NCI-H2107 (cell line): ENCODE measurements around the gene KIF21A.
"Not testable (repeated sequence)": the region's sequence is repeated elsewhere in the genome, so short reads cannot be mapped to it uniquely, and the experiment has no call there.

Source experiments
- DNase-seq: peaks from one replicate; lab custom pipeline; 2025; lab: John Stamatoyannopoulos, UW

The KIF21A gene

DNA sequence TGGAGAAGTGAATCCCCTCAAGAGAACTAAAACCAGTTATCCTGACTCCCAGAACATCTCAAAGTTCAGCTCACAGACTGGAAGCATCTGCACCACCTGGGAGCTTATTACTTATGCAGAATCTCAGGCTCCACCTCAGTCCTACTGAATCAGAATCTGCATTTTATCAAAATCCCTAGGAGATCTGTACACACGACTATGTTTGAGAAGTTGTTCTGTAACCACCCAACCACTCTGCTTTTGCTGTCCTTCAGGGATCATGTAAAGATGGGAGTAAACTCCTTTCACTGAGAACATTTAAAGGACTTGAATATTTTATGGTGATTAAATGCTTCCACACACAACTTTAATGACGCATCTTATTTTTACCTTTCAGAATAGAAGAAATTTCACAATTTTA, 98.0 kb downstream of the KIF21A start:
- DNase-seq: no peak

DNA sequence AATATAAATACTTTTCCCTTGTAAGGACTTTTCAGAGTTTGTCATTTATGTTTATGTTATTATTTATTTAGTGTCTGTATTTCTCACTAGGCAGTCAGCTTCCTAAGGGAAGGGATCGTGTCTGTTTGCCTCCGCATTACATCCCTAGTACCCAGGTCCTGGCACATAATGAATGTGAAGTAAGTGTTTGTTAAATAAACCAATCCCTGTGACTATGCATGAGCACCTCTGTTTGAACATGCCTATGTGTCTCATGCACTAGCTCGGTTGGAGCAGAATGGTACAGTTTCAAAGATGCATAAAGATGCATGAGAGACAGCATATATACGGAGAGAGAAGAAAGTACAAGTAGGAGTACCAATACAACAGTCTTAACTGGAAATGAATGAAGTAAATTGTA, 99.3 kb downstream of the KIF21A start:
- DNase-seq: no peak

DNA sequence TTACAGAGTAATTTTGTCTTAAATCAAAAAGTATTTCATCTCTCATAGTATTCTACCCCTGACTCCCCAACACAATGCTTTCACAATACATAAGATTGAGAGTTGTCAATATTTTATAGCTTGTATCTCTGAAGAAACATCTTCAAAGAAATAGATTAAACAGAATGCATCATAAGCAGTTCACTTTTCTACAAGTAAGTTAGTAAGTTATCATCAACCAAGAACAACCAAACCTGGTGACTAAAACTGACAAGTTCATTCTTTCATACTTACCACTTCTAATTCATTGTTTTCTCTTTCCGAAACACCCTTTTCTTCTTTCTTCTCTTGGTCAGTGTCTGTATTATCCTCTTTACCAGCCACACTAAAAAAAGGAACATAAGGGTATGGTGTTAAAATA, 101.2 kb downstream of the KIF21A start:
- no peak for DNase-seq

DNA sequence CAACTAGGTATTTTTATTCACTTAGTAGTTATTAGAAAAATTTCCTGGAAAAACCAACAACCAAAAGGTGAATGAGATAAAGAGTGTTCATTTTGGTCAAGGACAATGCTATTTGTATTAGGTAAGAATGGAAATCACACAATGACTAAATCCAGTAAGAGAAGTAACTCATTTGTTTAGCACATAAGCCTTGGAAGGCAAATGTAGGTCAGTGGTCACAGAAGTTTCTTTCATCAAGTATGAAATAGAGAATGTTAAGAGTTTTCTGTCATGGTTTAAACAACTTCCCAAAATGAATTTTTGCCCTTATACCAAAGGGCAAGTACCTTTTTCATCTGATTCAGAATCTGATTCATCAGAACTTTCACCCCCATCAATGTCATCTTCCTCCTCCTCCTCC, 101.7 kb downstream of the KIF21A start:
- DNase-seq: no peak

DNA sequence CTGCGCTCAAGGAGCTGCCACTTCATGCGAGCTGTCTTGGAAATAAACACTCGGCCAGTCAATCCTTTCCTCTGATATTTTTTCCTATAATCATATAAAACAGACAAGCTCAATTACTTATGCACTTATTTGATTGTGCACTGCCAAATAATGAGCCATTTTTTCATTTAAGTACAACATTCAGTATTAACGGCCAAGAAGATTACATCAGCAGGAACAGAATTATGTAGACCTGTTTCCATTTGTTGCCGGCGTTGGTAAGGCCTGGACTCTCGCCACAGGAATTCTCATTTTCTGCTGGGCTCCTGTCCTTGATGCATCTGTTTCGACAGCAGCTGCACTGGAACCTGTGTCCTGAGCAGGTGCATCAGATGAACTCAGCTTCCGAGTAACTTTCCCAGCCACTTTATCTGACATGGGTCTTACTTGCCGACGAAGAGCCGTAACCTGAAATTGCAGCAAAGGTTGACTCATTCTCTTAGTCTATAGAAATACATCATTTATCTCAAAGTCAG, 110.2 kb downstream of the KIF21A start:
- no peak for DNase-seq

DNA sequence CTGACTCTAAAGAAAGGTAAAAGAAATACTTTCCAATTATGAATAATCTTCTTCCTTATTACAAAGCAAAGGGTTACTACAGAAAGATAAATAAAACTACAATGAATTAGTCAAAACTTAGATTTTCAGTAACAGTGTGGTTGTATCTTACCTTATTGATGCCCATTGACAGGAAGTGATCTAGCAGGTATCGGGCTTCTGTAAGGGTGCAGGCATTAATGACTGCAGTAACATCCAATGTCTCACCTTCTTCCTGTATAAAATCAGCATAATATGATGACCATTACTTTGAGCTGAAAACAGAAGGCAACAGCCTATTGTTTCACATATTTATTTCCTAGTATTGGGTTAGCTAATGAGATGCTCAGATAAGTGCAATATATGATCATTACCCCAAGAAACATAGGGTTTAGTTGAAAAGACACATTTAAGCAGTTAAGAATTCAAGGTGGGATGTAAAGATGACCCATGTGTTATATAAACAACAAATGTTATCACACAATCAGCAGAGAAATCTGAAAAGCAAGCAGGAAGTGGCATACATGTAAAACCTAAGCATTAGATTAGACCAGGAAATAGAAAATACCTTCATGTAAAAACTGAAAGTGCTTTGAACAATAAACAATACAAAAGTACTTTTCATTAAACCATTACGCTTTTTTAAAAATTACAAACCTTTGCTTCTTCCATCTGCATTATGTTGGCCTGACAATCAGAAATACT, 111.2 kb downstream of the KIF21A start:
- DNase-seq: no peak

DNA sequence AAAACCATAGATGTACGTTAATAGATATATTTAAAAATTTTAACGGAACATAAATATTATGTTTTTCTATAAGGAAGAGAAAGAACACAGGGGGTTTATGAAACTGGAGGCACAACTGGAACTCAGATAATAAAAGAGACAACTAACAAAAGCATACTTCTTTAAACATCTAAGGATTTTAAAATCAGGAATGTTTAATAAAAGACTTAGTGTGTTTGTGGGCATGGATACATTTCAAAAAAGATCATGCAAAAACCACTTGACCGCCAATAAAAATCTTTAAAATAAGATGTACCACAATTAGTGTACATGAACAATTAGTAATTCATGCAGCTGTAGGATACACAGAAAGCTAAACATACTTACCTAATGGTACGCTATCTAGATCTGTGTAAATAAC, 113.0 kb downstream of the KIF21A start:
- no peak for DNase-seq

DNA sequence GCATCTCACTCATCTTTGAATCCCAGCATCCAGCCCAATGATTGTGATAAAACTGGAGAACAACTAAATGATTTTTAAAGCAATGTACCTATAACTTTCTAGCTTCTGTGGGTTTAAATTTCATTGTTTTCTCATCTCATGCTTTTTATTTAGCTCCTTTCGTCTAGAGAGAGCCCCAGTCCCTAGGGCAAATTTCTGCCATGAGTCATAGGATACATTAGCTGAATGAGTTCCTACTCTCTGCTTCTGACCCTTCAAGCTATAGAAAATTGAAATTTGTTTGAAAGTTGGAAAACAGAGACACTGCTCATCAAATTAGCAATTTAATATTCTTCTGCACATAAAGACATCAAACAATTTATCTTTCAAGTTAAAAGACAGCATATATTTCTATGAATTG, 113.9 kb downstream of the KIF21A start:
- DNase-seq: no peak

DNA sequence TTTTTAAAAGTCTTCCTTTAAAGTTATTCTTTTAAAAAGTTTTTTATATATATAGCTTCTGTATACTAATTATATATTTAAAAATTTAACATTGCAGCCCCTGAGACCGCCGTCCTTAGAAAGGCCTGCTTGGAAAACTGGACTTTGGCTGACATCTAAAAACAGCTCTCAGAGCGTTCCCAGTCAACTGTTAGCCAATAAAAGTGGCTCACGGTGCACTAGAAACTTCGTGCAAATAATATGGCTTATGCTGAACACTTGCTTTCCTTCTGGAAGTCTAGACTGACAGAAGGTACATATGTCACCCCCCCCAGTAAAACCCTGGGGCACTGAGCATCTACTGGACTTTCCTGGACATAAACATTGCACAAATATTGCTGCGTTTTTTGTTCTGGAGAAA, 115.0 kb downstream of the KIF21A start:
- no peak for DNase-seq

DNA sequence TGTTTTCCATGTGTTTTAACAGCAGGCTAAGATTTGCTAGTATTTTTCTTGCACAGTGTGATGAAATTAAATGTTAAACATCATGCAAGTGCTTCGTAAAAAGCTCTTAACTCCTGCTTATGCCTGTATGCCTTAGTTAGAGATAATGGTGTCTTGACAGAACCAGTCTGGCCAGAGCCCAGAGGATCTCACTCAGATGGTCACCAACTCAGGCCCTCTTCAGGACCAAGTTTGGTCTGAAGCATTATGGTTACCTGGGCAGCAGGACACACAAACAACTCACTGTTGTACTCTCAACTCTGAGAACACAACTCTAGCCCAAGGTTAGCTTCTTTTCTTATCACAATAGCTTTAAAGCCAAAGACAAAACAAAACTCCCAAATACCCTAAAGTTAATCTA, 115.4 kb downstream of the KIF21A start:
- DNase-seq: no peak

DNA sequence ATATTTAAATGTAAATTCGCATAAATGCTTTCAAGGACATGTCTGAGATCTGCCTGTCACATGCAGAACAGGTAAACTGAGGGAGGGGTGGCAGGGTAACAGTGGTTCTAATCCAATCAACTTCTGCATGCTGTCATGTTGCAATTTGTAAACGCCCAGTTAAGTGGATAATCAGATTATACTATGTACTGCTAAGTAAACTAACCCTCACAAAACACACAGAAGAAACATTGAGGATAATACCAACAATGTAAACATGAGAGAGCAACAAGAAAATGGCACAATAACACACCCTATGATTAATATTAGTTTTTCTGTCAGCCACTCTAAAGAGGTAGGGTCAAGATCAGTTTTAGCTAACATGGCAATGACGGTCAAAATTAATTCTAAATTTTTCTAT, 123.7 kb downstream of the KIF21A start:
- no peak for DNase-seq

DNA sequence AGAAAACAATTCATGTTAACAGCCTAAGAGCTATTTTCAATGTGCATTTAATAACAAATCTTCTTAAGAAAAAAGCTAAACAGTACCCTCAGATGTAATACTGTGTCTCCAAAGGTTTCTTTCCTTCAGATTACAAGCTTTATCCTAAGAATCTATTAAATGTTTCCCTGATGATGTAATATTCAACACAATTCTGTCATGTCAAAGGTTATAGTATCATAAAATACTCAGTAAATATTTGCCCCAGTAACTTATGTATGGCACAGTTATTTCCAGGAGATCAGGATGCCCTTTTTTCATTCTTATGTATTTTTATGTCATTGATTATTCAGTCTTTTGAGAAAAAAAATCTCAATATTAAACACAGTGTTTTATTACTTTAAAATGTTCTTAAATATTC, 128.4 kb downstream of the KIF21A start:
- DNase-seq: no peak

DNA sequence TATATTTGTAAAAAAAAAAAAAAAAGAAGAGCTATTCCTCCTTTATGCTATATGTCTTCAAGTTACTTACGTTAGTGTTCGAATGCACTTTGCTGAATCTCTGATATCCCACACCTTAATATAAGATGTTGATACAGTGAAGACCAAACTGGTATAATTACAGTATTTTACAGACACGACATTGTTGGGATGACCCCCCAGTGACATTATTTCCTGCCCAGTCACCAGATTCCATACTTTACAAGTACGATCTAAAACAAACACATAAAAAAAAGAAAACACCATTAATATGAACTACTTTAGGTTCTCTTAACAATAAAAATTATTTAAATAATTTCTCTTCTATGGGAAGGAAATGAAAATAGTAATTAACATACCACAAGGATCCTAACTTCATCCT, 133.4 kb downstream of the KIF21A start:
- DNase-seq: no peak

DNA sequence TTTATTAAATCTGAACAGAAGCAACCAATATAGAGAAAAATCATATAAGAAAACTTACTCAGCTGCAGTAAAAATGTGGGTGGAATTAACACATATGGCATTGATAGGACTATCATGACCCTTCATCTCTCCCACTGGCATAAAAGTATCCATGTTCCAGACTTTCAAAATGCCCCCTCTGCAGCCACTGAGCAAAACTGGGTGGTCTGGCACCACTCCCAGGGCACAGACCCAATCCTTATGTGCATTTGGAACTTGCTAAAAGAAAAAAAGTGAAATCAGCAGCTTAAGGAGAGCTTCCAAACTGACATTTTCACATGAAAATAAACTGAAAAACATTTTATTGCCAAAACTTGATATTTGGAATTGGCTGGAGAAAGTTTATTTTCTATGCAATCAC, 141.5 kb downstream of the KIF21A start:
- no peak for DNase-seq

DNA sequence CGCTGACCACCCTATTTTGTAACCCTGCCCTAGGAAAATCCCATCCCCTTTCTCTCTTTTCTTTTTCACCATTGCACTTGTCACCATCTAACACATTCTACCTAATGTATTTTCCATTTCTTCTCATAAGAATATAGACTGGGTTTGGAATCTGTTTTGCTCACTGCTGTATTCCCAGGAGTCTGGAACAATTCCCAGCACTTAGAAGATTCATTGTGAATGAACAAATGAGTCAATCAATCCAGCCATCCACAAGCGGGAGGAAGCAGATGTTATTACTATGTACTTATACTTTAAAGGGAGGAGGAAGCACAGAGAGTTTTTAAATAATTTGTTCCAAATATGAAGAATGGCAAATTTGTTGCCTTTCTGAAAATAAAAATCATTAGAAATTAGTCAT, 142.1 kb downstream of the KIF21A start:
- no peak for DNase-seq

DNA sequence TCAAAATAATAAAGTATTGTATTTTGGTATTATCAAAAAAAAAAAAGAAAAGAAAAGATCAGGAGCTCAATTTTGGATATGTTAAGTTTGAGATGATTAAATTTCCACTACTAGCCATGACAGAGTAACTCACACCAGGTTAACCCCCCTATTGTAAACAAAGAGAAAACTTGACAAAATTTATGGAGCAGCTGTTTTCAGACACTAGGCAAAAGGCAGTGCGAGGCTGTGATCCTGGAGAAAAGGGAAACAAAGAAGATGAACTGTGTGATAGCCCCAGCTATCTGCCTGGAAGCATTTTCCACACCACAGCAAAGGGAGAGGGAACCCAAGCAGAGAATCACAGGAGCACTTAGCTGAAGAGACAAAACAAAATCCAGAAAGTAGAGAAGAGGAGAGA, 145.0 kb downstream of the KIF21A start:
- no peak for DNase-seq

DNA sequence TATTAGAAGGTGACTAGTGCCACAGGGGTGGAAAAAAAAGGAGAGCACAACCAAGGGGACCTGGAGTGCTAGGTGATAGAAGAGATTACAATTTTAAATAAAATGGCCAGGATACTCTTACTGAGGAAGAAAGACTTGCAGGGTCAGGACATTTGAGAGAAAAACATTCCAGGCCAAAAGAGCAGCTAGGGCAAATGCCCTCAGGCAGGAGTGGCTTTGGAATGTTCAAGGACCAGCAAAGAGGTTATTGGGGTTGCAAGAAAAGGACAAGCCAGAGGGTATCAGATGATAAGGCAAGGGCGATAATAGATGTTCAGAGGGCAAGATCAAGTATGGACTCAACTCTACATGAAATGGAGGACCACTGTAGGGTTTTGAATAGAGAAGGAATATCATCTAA, 146.4 kb downstream of the KIF21A start:
- DNase-seq: no peak

DNA sequence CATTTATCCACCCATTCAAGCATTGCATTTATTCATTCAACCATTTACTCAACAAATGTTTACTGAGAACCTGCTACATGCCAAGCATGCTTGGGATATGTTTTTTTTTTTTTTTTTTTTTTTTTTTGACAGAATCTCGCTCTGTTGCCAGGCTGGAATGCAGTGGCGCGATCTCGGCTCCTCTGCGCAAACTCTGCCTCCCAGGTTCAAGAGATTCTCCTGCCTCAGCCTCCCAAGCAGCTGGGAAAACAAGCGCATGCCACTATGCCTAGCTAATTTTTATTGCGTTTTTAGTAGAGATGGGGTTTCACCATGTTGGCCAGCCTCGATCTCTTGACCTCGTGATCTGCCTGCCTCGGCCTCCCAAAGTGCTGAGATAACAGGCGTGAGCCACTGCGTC, 147.3 kb downstream of the KIF21A start:
- not testable (repeated sequence) for DNase-seq

DNA sequence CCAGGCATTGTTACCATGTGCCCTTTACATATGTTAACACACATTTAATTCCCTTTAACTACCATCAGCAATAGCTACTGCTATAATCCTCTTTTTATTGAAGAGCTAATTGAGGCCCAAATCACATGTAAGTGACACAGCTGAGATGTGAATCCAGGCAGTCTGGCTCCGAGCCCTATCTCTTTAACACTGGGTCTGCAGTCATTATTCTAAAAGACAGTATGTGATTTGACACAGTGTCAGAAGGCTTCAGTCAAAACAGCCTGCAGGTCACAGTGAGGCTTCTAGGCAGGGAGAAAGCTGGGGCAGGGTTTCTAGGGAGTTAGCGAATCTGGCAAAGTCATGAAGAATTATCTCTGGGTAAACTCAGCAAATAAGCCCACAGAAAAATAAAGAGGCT, 148.2 kb downstream of the KIF21A start:
- DNase-seq: no peak

DNA sequence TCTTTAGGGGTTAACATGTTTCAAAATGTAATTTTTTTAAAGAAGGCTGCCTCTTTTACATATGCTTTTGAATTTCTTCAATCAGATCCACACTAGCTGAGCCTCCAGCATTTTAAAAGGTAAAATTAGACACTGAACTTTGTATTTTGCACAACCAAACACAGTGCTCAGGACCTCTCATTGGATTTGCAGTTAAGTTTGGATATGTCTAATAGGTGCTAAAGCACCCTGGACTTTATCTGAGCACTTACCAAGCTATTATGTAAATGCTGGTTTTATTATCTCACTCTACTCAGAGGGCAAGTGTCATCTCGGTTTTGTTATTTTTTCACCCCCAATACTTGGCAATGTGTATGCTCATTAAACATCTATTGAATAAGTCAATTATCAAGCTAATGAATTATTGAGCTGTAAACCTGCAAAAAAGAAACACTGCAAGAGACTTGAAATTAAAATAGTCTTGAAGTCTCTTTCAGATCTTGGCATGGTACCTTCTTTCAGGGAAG, 150.7 kb downstream of the KIF21A start:
- DNase-seq: no peak

DNA sequence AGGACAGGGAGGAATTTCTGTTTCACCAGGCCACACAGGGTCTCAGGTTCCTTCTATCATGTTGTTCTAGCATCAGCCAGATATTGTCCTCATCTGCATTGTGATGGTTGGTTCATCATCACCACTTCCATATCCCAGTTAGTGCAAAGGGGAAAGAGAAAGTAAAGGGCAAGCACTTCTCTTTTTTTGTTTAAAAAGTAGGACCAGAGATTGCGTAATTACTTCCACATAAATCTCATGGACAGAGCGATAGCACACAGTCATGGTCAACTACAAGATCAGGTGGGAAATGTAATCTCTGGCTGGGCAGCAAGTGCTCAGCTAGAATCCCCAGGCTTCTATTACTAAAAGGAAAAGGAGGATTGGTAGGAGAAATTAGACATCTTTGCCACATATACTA, 155.1 kb downstream of the KIF21A start:
- DNase-seq: no peak

DNA sequence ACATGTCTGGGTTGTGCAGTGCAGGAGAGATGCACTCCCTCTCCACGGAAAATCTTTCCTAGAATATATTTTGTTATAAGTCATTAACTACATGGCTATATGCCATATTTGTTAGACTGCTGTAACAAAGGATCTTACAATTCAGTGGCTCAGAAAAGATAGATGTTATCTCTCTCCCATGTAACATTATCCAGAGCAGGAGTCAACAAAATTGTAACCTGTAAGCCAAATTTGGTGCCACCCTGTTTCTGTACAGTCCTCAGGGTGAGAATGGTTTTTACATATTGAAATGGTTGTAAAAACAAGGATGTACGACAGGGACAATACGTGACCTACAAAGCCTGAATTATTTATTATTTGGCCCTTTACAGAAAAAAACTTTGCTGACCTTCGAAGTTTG, 155.5 kb downstream of the KIF21A start:
- no peak for DNase-seq

DNA sequence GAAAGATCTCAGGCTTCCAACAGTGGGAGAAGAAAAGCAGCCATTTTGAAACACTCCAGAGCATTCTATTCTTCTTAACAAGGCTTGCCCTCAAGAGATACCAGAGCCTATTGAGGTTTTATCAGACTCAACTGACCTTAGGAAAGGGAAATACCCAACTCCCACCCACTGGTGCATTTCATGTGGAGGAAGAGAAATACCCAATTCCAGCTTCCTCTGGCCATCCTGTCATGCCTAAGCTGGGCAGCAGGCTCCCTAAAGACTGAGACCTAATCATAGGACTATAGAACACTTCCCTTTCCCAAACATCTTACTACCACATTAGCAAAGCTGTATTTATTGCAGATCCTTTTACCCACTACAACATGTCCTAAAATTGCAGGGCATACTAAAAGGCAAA, 164.5 kb downstream of the KIF21A start:
- DNase-seq: no peak

DNA sequence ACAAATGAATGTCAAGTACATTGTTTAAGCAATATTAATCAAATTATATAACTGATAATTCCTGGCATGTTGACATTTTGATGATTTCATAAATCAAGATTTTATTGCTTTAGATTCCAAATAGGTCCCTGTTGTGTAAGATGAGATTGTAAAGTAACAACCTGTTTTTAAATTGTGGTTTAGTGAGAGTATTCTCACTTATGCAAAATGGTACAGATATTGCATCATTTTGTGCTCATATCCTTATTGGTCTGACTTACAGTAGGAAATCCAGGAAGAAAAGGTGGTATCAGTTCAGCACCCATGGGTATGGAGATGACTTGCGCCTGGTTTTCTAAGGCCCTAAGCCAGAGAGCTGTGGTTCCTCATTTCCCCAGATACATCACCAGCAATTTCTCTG, 165.5 kb downstream of the KIF21A start:
- DNase-seq: no peak
